ENCODE measurements around the gene TMPRSS11F. TPM values are rescaled to one million over a fixed set of nuclear protein-coding genes. Genes with fewer than 3 reads are reported as not detected.

Gene TMPRSS11F
- total RNA-seq = not detected in 2 replicates

- intact Hi-C loops (cut with micrococcal nuclease) = no loop called here
Observed at GRCh38 chr4:68129793-68130192, at the start of gene TMPRSS11F. Gene TMPRSS11F (minus strand): TSS chr4:68129869. CDS start chr4:68129820, 49 bp downstream.

DNA sequence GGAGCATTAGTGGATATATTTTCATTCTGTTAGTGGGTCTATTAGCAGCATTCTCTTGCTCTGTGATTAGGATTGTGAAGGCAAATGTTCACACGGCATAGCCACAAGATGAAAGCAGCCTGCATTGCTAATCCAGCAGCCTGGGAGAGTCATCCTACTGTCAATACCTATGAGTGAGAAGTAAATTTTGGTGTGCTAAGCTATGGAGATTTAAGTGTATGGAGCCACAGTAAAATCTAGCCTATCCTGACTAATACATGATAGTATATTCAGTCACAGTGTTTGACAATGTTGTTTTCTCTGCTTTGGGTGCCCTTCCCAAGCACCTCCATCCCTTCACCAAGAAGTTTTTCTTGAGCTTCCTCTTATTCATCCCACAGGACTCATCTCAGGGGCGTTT is 47.2 kb upstream of the TMPRSS11F start:
- intact Hi-C loops (cut with micrococcal nuclease) = loop anchor here (5.0 to 10.0 kb wide), 2 partner anchors 200 to 432 kb away; no protein-coding TSS in a partner anchor

DNA sequence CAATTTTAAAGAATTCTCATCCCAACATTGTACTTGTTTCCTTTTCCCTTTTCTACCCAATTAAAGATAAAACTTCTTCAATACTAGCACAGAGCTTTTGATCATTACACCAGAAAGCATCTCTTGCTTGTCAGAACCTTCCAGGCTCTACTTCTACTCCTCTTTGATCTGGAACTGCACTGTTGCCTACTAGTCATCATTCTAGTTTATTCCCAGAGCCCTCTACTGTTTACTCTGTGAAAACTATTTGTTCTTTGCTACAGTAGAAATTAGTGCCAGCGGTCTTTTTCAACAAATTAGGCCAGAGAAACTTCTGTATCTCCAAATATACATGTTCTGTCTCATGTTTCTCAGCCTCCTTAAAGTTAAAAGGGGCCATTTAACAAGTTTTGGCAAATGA is 46.8 kb upstream of the TMPRSS11F start:
- intact Hi-C loops (cut with micrococcal nuclease) = loop anchor here (5.0 to 10.0 kb wide), 2 partner anchors 201 to 432 kb away; no protein-coding TSS in a partner anchor

GRCh38 chr4:68175562-68176155 is 46.0 kb upstream of the TMPRSS11F start:
- intact Hi-C loops (cut with micrococcal nuclease) = loop anchor here (1.0 to 10.0 kb wide), 3 partner anchors 187 to 431 kb away; no protein-coding TSS in a partner anchor

DNA sequence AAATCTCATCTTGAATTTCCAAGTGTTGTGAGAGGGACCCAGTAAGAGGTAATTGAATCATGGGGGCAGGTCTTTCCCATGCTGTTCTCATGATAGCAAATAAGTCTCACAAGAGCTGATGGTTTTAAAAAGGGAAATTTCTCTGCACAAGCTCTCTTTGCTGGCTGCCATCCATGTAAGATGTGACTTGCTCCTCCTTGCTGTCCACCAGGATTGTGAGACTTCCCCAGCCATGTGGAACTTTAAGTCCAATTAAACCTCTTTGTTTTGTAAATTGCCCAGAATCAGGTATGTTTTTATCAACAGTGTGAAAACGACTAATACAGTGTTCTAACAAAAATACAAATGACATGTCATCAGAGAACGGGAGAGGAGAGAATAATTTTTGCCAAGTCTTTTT is 44.7 kb upstream of the TMPRSS11F start:
- intact Hi-C loops (cut with micrococcal nuclease) = loop anchor here (10.0 kb wide), 1 partner anchor 430 kb away; no protein-coding TSS in a partner anchor

DNA sequence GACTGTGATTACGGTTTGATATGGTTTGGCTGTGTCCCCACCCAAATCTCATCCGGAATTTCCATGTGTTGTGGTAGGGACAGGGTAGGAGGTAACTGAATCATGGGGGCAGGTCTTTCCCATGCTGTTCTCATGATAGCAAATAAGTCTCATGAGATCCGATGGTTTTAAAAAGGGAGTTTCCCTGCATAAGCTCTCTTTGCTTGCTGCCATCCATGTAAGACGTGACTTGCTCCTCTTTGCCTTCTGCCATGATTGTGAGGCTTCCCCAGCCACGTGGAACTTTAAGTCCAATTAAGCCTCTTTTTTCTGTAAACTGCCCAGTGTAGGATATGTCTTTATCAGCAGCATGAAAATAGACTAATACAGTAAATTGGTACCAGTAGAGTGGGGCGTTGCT is 42.5 kb upstream of the TMPRSS11F start:
- intact Hi-C loops (cut with micrococcal nuclease) = loop anchor here (10.0 kb wide), 1 partner anchor 427 kb away; no protein-coding TSS in a partner anchor

GRCh38 chr4:68167706-68168105 is 38.0 kb upstream of the TMPRSS11F start:
- intact Hi-C loops (cut with micrococcal nuclease) = no loop called here

DNA sequence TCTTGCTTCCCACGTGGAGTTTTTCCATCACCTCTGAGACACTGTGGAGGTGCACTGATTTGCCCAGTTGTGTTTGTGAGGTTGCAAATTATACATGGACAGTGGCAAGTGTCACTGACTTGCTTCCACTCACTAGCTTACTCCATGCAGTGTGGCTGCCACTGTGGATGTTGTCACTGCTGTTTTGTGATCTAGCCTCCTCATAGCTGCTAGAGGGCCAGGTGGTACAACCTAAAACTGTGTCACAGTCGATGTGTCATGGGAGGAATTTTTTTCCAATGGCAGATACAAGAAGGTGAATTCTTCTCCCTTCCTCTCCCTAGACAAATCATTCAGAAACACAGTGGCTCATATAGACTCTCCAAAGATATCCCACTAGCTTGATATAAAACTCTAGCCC is 37.5 kb upstream of the TMPRSS11F start:
- intact Hi-C loops (cut with micrococcal nuclease) = no loop called here

DNA sequence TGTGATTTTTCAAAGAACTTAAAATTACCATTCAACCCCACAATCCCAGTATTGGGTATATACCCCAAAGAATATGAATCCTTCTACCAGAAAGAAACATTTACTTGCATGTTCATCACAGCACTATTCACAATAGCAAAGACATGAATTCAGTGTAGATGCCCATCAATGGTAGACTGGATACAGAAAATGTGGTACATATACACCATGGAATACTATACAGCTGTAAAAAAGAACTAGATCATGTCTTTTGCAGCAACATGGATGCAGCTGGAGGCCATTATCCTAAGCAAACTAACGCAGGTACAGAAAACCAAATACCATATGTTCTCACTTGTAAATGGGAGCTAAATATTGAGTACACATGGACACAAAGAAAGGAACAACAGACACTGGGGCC is 34.1 kb upstream of the TMPRSS11F start:
- intact Hi-C loops (cut with micrococcal nuclease) = no loop called here

DNA sequence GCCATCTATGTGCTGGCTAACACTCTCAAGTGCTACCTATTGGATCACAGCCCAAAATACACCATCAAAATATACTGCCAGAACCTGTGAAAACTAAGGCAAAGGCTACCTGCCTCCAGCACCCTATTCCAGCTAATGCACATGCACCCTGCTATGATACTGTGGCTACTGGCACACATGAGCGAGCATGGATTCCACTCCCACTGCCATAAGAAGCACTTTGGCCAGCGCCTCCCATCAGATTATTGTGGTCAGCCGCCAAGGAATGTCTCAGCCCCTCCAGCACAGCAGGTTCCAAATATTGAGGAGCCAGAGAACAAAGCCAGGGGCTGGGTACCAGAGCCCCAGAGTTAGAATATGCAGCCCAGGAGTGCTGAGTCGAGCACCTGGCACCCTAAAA is 32.5 kb upstream of the TMPRSS11F start:
- intact Hi-C loops (cut with micrococcal nuclease) = no loop called here

- intact Hi-C loops (cut with micrococcal nuclease) = no loop called here
Observed at GRCh38 chr4:68152411-68152810, 22.7 kb upstream of the TMPRSS11F start.

DNA sequence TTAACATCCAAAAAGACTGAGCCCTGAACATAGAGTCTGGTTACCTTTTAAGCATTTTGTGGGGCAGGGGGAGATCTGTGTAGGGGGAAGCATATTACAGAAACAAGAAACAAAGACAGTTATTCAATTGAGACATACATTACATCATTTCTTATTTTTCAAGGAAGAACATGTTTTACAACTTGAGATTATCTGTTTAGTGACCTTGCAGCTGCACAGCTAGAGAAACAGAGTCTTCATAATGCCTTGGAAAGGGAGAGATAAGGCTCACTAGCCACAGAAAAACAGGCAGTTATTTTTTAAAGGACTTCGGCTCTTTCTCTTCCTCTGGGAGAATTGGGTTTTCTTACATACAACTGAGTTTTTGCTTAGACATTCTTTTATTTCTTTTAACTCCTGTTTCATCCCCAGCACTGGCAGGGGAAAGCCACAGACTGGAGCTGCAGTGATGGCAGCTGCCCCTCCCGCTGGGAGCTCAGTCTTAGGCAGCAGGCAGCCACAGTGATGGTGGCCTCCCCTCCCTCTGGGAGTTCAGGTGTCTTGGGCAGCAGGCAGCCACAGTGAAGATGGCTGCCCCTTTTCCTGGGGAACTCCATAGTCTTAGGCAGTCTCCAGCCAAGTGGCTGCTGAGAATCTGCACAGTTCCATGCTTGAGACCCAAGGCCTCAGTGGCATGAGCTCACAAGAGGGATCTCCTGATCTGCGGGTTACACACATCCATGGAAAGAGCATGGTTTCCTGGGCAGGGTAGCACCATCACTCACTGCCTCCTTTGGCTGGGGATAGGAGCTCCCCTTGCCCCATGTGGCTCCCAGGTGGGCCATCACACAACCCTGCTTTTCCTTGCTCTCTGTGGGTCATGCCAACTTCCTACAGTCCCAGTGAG is 19.4 kb upstream of the TMPRSS11F start:
- intact Hi-C loops (cut with micrococcal nuclease) = no loop called here

- intact Hi-C loops (cut with micrococcal nuclease) = no loop called here
Observed at GRCh38 chr4:68147079-68147478, 17.4 kb upstream of the TMPRSS11F start.

DNA sequence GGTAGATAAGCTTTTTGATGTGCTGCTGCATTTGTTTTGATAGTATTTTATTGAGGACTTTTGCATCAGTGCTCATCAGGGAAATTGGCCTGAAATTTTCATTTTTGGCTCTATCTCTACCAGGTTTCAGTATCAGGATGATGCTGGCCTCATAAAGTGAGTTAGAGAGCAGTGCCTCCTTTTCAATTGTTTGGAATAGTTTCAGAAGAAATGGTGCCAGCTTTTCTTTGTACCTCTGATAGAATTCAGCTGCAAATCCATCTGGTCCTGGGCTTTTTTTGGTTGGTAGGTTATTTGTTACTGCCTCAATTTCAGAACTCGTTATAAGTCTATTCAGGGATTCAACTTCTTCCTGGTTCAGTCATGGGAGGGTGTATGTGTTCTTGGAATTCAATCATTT is 15.6 kb upstream of the TMPRSS11F start:
- intact Hi-C loops (cut with micrococcal nuclease) = no loop called here

GRCh38 chr4:68141852-68142251 is 12.2 kb upstream of the TMPRSS11F start:
- intact Hi-C loops (cut with micrococcal nuclease) = no loop called here

GRCh38 chr4:68132342-68132741 is 2.7 kb upstream of the TMPRSS11F start:
- intact Hi-C loops (cut with micrococcal nuclease) = no loop called here

DNA sequence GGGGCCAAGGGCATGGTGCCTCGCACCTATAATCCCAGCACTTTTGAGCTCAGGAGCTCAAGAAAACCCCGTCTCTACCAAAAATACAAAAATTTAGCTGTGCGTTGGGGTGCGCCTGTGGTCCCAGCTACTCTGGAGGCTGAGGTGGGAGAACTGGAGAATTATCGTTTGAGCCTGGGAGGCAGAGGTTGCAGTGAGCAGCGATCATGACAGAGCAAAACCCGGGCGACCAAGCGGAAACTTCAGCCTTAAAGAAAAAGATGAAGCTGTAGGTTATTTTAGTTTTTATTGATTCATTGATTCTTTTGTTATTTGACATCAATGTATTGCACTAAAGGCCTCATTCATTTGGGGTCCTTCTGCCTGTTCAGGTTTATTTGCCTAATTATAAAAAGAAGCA is 5.4 kb downstream of the TMPRSS11F start:
- intact Hi-C loops (cut with micrococcal nuclease) = no loop called here

DNA sequence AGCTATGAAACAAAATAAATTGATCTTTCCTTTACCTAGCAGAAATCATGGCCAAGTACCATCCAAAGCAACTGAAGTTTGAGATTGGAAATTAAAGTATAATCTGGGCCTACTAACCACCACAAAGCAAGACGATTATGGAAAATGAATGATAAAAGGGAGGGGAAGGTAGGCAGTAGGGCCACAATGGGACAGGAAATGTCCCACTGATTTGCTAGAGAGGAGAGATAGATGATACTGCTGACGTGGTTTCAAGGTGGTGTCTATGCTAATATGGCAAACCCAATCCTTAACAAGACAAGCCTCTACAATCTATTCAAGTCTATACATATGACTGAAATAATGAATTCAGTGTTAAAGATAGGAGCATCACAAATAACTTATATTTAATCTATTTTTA is 6.1 kb downstream of the TMPRSS11F start:
- intact Hi-C loops (cut with micrococcal nuclease) = no loop called here

- intact Hi-C loops (cut with micrococcal nuclease) = no loop called here
Observed at GRCh38 chr4:68119921-68120320, 9.7 kb downstream of the TMPRSS11F start.

DNA sequence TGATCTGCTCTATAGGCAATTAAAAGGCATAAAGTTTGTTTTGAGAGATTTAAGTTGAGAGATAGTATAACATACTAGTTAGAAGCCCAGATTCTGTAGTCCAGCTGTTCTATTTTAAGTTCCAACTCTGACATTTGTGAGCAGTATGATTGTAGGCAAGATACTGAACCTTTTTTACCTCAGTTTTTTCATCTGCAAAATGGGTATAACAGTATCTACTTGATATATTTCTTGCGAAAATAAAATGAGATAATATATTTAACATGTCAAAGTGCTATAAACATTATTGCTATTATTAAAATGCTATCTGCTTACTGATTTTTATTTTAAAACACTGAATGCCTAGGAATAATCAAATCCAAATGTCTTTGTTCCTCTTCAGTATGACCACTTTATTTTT is 19.2 kb downstream of the TMPRSS11F start:
- intact Hi-C loops (cut with micrococcal nuclease) = no loop called here

DNA sequence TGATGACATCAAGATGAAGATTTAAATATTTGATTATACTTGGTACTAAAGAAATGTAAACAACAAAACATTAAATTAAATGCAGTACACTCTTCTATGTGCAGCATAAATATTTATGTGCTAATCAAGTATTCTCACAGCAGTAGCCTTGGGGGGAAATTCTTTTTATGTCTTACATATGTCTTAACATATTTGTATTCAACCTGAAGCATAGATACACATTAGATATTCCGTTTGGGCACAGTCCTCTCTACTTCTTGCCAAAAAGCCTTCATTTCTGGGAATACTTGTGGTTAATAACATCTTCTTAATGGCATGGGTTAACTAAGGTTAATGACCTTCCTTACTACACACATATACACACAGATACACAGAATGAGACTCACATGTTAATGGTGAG is 19.8 kb downstream of the TMPRSS11F start:
- intact Hi-C loops (cut with micrococcal nuclease) = no loop called here

DNA sequence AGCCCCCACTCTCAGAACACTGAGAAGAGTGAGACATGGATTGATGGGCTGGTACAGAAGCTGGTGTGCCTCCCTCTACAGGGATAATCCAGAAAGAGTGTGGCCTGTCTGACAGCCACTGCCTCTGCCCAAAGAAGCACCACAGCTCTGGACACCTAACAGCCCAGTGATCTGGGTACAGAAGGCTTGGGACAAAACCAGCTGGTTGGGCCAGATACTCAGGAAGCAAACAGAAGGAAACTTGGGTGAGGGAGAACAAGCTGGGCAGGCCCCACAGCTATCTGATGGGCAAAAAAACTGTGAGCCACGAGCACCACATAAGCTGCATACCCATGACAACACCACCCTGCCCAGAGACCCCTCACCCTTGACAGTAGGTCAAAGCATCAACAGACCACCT is 46.9 kb downstream of the TMPRSS11F start:
- intact Hi-C loops (cut with micrococcal nuclease) = no loop called here
